ENCODE results near the gene APMAP. TPM values are rescaled to one million over a fixed set of nuclear protein-coding genes. Genes with fewer than 3 reads are reported as not detected.

The APMAP gene
- total RNA-seq, 1 donor from 2014 or later = 76.3 TPM

DNA sequence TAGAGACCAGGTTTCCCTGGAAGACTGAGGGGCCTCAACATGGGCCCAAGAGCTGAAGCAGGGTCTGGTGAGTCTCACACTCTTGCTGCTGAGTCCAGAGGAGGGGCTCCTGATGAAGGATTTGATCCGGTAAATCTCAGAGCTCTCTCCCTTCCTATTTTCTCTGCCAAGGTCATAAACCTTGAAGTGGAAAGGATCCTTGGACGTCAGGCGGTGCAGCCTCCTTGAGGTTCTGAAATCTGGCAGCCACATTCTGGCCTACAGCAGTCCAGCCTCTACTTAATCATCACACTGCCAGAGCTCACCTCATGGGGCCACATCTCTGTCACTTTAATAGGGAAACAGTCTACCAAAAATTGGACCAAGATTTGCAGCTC is 41.4 kb upstream of the APMAP start:
- Mint-ChIP-seq H3K9me3 (ENCODE audit: unreplicated experiment) (no peaks in the 10 kb centered on the region), H3K27ac (ENCODE audit: unreplicated experiment) (no peak overlapping the region), H3K4me3 (ENCODE audit: unreplicated experiment) (no peak overlapping the region), H3K27me3 (ENCODE audit: unreplicated experiment) (peaks cover 14% of the 10 kb centered on the region), H3K4me1 (ENCODE audit: unreplicated experiment) (peaks cover 34% of the 10 kb centered on the region), H3K36me3 (ENCODE audit: unreplicated experiment) (peaks cover 5% of the 10 kb centered on the region)
- DNase-seq (ENCODE audit: extremely low spot score, unreplicated experiment) = no peak
- TF ChIP-seq, protein P1, sequence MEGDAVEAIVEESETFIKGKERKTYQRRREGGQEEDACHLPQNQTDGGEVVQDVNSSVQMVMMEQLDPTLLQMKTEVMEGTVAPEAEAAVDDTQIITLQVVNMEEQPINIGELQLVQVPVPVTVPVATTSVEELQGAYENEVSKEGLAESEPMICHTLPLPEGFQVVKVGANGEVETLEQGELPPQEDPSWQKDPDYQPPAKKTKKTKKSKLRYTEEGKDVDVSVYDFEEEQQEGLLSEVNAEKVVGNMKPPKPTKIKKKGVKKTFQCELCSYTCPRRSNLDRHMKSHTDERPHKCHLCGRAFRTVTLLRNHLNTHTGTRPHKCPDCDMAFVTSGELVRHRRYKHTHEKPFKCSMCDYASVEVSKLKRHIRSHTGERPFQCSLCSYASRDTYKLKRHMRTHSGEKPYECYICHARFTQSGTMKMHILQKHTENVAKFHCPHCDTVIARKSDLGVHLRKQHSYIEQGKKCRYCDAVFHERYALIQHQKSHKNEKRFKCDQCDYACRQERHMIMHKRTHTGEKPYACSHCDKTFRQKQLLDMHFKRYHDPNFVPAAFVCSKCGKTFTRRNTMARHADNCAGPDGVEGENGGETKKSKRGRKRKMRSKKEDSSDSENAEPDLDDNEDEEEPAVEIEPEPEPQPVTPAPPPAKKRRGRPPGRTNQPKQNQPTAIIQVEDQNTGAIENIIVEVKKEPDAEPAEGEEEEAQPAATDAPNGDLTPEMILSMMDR (IDR thresholded peaks at IDR 0.05) = no peak

DNA sequence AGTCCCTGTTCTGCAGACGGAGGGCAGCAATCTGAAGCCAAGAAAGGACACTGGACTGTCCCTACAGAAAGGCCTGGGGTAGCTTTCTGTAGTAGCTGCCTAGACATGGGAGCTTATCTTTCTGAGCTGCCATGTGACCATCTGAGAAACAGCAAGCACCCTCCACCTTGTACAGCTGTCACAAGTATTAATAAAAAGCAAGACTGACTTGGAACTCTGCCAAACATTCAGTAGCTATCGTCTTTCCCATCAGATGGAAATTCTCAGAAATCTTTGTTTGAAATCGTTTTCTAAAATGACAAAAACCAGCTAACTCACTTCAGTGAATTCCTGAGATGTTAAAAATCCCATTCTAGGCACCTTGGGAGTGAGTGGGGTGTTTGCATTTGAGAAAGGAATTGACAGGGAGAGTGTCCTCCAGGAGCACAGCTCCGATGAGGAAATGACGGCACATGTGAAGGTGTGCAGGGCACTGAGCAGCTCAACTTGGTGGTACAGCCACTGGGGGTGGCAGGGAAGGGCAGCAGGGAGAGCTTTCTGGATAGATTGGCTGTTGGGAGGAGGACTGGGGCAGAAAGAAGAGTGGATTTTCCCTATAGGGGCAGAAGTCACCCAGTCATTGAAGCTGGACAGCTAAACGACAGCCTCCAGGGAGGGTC is 40.8 kb upstream of the APMAP start:
- TF ChIP-seq, protein P1 (IDR thresholded peaks at IDR 0.05) = no peak
- H3K4me3 Mint-ChIP-seq (ENCODE audit: unreplicated experiment) = no peak overlapping the region
- peaks cover 34% of the 10 kb centered on the region for H3K4me1 Mint-ChIP-seq (ENCODE audit: unreplicated experiment)
- peaks cover 14% of the 10 kb centered on the region for H3K27me3 Mint-ChIP-seq (ENCODE audit: unreplicated experiment)
- peaks cover 5% of the 10 kb centered on the region for H3K36me3 Mint-ChIP-seq (ENCODE audit: unreplicated experiment)
- no peak overlapping the region for H3K27ac Mint-ChIP-seq (ENCODE audit: unreplicated experiment)
- no peaks in the 10 kb centered on the region for H3K9me3 Mint-ChIP-seq (ENCODE audit: unreplicated experiment)
- no peak for DNase-seq (ENCODE audit: extremely low spot score, unreplicated experiment)

DNA sequence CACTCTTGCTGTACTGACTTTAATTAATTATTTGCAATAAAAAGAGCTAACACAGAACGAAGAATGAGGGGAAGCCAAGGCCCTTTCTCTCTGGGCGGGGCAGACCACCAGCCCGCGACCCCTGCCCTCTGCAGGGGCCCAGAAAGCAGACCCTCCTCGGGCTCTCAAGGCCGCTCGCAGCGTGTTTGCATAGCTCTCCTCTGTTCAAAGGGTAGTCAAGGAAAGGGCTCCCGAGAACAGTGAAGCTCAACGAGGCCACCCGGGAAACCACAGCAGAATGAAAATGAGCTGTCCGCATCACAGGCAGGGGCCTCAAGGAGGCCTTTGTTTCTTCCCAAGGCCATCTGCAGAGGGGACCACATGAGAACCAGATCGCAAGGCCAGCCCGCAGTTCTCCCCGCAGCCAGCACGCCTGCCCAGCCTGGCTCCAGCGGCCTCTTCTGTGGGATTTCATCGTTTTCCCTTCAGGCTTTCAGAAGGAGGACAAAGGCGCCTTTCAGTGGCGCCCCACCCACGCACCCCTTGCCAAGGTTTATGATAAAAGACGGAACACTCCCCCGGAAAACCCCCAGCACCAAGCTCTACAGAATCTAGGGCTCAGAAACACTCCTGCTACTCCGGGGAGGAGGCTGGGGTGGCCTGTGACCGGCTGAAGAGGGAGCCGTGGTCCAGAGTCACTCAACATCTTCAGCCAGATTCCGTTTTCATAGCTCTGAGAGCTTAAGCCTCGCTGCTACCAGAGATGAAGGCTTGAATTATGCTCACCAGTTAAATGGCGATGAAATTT is 40.1 kb upstream of the APMAP start:
- Mint-ChIP-seq H3K4me3 (ENCODE audit: unreplicated experiment) (no peak overlapping the region), H3K4me1 (ENCODE audit: unreplicated experiment) (peaks cover 28% of the 10 kb centered on the region), H3K27ac (ENCODE audit: unreplicated experiment) (no peak overlapping the region), H3K36me3 (ENCODE audit: unreplicated experiment) (peaks cover 5% of the 10 kb centered on the region), H3K27me3 (ENCODE audit: unreplicated experiment) (peaks cover 14% of the 10 kb centered on the region), H3K9me3 (ENCODE audit: unreplicated experiment) (no peaks in the 10 kb centered on the region)
- no peak for DNase-seq (ENCODE audit: extremely low spot score, unreplicated experiment)
- TF ChIP-seq, protein P1 (IDR thresholded peaks at IDR 0.05) = no peak

DNA sequence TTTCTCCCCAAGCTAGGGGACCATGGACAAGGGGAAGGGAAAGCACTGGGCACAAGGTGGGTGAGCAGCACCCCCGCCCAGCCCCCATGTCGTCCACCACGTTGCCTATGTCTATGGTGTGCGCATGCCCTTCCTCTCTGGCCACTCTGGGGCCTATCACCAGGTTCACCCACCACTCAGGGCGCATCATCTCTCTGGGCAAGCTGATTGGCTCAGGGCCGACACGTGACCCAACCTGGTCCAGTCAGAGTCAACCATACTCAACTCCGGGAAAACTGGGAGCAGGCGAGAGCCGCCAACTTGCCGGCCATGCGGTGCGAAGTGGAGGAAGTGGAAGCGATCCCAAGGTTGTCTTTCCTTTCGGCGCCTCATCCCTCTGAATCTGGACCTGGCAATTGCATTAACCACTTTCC is 39.5 kb upstream of the APMAP start:
- H3K9me3 Mint-ChIP-seq (ENCODE audit: unreplicated experiment) = no peaks in the 10 kb centered on the region
- peaks cover 5% of the 10 kb centered on the region for H3K36me3 Mint-ChIP-seq (ENCODE audit: unreplicated experiment)
- no peak overlapping the region for H3K4me3 Mint-ChIP-seq (ENCODE audit: unreplicated experiment)
- TF ChIP-seq, protein P1 (IDR thresholded peaks at IDR 0.05) = no peak
- DNase-seq (ENCODE audit: extremely low spot score, unreplicated experiment) = no peak
- H3K4me1 Mint-ChIP-seq (ENCODE audit: unreplicated experiment) = peaks cover 26% of the 10 kb centered on the region
- H3K27me3 Mint-ChIP-seq (ENCODE audit: unreplicated experiment) = peaks cover 19% of the 10 kb centered on the region
- H3K27ac Mint-ChIP-seq (ENCODE audit: unreplicated experiment) = no peak overlapping the region

DNA sequence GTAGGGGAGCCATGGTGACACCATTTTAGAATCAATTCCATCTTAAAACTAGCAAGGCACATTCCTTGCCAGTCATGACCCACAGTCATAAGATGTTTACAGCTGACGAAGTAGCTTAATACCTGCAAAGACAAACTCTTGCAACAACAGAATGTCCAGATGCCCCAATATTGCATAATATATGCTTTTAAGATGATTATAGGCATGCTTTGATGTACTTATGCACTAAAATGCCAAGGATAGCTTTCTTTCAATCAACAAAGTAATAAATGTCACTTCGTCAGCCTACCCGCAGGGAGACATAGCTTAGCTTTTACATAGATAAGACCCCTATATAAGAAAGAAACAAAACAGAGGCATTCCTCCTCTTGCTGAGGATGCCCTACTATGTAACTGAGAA is 38.7 kb upstream of the APMAP start:
- Mint-ChIP-seq H3K27me3 (ENCODE audit: unreplicated experiment) (peaks cover 20% of the 10 kb centered on the region), H3K4me1 (ENCODE audit: unreplicated experiment) (peaks cover 18% of the 10 kb centered on the region), H3K4me3 (ENCODE audit: unreplicated experiment) (no peak overlapping the region), H3K27ac (ENCODE audit: unreplicated experiment) (no peak overlapping the region), H3K9me3 (ENCODE audit: unreplicated experiment) (no peaks in the 10 kb centered on the region), H3K36me3 (ENCODE audit: unreplicated experiment) (peaks cover 5% of the 10 kb centered on the region)
- no peak for DNase-seq (ENCODE audit: extremely low spot score, unreplicated experiment)
- TF ChIP-seq, protein P1 (IDR thresholded peaks at IDR 0.05) = no peak

Measured in osteocyte (in vitro differentiated cells).